Measurements from ENCODE around the gene ATF4.
"Not testable (repeated sequence)": the region's sequence is repeated elsewhere in the genome, so short reads cannot be mapped to it uniquely, and the experiment has no call there.

The ATF4 gene

DNA sequence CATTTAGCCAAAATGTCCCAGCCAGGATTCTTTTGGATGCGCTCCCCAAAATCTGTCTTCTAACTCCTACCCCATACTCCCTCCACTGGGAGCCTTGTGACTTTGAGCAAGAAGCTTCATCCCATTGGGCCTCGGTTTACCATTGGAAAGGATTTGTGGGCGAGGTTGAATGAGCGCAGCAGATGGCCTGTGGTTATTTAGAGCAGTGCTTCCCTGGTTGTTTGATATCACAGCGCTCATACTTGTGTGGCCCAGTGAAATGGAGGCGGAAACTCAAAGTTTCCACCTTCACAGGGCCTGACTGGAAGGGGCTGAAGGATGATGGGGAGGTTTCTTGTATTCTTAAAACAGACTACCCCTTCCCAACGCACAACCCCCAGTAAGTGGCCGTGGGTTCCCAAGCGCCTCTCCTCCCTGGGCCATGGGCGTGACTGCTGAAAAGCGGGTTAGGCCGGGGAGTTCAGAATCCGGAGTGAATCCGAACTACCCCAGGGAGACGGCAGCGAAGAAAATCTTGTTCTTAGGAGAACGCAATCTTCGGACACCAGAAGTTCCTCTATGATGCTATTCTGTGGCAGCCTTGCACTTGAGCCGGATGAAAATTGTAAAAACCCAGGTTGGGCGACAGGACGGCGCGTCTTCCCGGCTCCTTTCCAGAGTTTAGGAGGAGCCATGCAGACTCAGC lies 1.2 kb upstream of the ATF4 start:
- H3K36me3 ChIP-seq (ENCODE audit: control insufficient read depth in 5 of 5, insufficient read depth in 5 of 5, low read length in 5 of 5) = peaks cover 7 to 55% (median 46%) of the 10 kb centered on the region in 5 donors

DNA sequence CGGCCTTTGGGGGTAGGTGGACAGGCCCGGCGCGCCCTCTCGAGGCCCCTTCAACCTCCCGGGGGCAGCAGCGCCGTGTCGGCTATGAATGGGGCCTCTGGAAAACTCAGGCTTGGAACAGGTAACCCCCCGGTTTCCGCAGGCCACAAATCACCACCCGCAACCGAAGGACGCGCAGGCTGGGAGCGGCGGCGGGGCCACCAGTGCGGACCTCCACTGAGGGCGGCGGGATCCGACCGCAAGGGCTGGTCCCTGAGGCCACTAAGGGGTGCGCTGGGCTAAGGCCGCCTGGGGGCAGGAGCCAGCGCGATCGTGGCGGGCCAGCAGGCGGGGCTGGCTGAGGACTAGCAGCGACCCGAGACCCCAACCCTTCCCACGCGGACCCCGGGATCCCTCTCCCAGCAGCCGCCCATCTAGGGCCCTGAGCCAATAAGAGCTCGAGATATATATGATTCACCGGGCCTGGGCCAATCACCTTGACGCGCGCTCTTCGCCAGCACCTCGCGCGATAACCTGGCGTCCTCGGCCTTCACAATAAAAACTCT lies 609 bp upstream of the ATF4 start:
- H3K9me3 ChIP-seq (ENCODE audit: control insufficient read depth in 5 of 5, low read length in 5 of 5) = no peaks in the 10 kb centered on the region
- no peaks in the 10 kb centered on the region for H3K27me3 ChIP-seq (ENCODE audit: control insufficient read depth in 5 of 5, insufficient read depth in 4 of 5, low read length in 5 of 5)
- H3K4me1 ChIP-seq (ENCODE audit: control insufficient read depth in 5 of 5, insufficient read depth in 5 of 5, low read length in 5 of 5) = peaks cover 22 to 62% (median 53%) of the 10 kb centered on the region in 5 donors
- H3K4me3 ChIP-seq (ENCODE audit: low read depth in 1 of 5, low read length in 5 of 5) = peak overlapping the region; percentile 82 to 99 (median 95)
- peak overlapping the region; percentile 97 for H3K27ac ChIP-seq (ENCODE audit: low read depth, low read length)
- H3K9ac ChIP-seq (ENCODE audit: low read length in 5 of 5) = peak overlapping the region; percentile 87 to 99 (median 96)
- peaks cover 7 to 55% (median 46%) of the 10 kb centered on the region in 5 donors for H3K36me3 ChIP-seq (ENCODE audit: control insufficient read depth in 5 of 5, insufficient read depth in 5 of 5, low read length in 5 of 5)

More for the DNA sequence above, 1.2 kb upstream of the ATF4 start:
- peaks cover 18 to 62% (median 50%) of the 10 kb centered on the region in 5 donors for H3K4me1 ChIP-seq (ENCODE audit: control insufficient read depth in 5 of 5, insufficient read depth in 5 of 5, low read length in 5 of 5)
- peak overlapping the region; percentile 87 to 99 (median 96) for H3K9ac ChIP-seq (ENCODE audit: low read length in 5 of 5)
- H3K9me3 ChIP-seq (ENCODE audit: control insufficient read depth in 5 of 5, low read length in 5 of 5) = no peaks in the 10 kb centered on the region
- peak overlapping the region; percentile 82 to 99 (median 95) for H3K4me3 ChIP-seq (ENCODE audit: low read depth in 1 of 5, low read length in 5 of 5)
- peak overlapping the region; percentile 97 for H3K27ac ChIP-seq (ENCODE audit: low read depth, low read length)
- H3K27me3 ChIP-seq (ENCODE audit: control insufficient read depth in 5 of 5, insufficient read depth in 4 of 5, low read length in 5 of 5) = no peaks in the 10 kb centered on the region

DNA sequence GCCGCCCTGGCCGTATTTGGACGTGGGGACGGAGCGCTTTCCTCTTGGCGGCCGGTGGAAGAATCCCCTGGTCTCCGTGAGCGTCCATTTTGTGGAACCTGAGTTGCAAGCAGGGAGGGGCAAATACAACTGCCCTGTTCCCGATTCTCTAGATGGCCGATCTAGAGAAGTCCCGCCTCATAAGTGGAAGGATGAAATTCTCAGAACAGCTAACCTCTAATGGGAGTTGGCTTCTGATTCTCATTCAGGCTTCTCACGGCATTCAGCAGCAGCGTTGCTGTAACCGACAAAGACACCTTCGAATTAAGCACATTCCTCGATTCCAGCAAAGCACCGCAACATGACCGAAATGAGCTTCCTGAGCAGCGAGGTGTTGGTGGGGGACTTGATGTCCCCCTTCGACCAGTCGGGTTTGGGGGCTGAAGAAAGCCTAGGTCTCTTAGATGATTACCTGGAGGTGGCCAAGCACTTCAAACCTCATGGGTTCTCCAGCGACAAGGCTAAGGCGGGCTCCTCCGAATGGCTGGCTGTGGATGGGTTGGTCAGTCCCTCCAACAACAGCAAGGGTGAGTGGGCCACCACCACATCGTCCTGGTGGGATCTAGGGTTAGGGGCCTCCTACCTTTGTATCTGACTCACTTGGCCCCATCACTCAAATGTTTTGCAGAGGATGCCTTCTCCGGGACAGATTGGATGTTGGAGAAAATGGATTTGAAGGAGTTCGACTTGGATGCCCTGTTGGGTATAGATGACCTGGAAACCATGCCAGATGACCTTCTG lies 934 bp downstream of the ATF4 start:
- Histone ChIP-seq H3K27ac (ENCODE audit: low read depth, low read length) (peak overlapping the region; percentile 97), H3K4me3 (ENCODE audit: low read depth in 1 of 5, low read length in 5 of 5) (peak overlapping the region; percentile 85 to 99 (median 95)), H3K9ac (ENCODE audit: low read length in 5 of 5) (peak overlapping the region; percentile 92 to 99 (median 96)), H3K36me3 (ENCODE audit: control insufficient read depth in 5 of 5, insufficient read depth in 5 of 5, low read length in 5 of 5) (peaks cover 0 to 47% (median 36%) of the 10 kb centered on the region in 5 donors), H3K4me1 (ENCODE audit: control insufficient read depth in 5 of 5, insufficient read depth in 5 of 5, low read length in 5 of 5) (peaks cover 24 to 75% (median 60%) of the 10 kb centered on the region in 5 donors)
- not testable (repeated sequence) for H3K27me3 ChIP-seq (ENCODE audit: control insufficient read depth in 5 of 5, insufficient read depth in 4 of 5, low read length in 5 of 5); H3K9me3 ChIP-seq (ENCODE audit: control insufficient read depth in 5 of 5, low read length in 5 of 5)

DNA sequence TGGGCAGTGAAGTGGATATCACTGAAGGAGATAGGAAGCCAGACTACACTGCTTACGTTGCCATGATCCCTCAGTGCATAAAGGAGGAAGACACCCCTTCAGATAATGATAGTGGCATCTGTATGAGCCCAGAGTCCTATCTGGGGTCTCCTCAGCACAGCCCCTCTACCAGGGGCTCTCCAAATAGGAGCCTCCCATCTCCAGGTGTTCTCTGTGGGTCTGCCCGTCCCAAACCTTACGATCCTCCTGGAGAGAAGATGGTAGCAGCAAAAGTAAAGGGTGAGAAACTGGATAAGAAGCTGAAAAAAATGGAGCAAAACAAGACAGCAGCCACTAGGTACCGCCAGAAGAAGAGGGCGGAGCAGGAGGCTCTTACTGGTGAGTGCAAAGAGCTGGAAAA lies 1.7 kb downstream of the ATF4 start:
- Histone ChIP-seq H3K36me3 (ENCODE audit: control insufficient read depth in 5 of 5, insufficient read depth in 5 of 5, low read length in 5 of 5) (peaks cover 0 to 42% (median 33%) of the 10 kb centered on the region in 5 donors), H3K27ac (ENCODE audit: low read depth, low read length) (peak overlapping the region; percentile 97), H3K4me3 (ENCODE audit: low read depth in 1 of 5, low read length in 5 of 5) (peak overlapping the region; percentile 85 to 99 (median 95)), H3K9ac (ENCODE audit: low read length in 5 of 5) (peak overlapping the region; percentile 26 to 99 (median 96)), H3K4me1 (ENCODE audit: control insufficient read depth in 5 of 5, insufficient read depth in 5 of 5, low read length in 5 of 5) (peaks cover 24 to 80% (median 64%) of the 10 kb centered on the region in 5 donors)
- not testable (repeated sequence) for H3K27me3 ChIP-seq (ENCODE audit: control insufficient read depth in 5 of 5, insufficient read depth in 4 of 5, low read length in 5 of 5); H3K9me3 ChIP-seq (ENCODE audit: control insufficient read depth in 5 of 5, low read length in 5 of 5)

DNA sequence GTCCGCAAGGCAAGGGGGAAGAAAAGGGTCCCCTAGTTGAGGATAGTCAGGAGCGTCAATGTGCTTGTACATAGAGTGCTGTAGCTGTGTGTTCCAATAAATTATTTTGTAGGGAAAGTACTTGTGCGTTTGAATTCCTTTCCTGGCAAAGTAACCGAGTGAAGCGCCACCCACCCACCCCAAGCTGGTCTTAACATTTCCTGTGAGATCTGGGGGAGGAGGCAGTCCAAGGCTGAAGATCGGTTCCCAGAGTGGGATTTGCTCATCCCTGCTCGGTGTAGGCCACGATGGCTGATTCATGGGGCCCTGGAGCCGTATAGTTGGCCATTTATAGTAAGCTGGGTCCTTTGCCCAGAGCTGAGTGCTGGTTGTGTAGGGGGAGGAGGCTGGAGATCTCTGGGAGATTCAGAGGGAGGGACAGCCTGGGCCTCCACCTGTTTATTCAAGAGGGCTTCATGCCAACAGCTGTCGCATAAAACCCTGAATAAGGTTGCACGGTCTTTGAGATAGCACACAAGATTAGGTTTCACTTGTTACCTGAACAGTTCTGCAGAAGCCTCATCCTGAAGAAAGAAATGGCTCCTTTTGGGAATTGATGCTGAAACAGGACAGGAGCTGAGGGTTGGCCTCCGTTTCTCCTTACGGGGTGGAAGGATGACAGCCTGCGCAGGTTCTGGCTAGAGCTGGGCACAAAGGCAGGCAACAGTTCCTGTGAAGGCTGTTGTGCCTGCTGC lies 2.4 kb downstream of the ATF4 start:
- Histone ChIP-seq H3K27me3 (ENCODE audit: control insufficient read depth in 5 of 5, insufficient read depth in 4 of 5, low read length in 5 of 5) (no peaks in the 10 kb centered on the region), H3K4me1 (ENCODE audit: control insufficient read depth in 5 of 5, insufficient read depth in 5 of 5, low read length in 5 of 5) (peaks cover 24 to 87% (median 68%) of the 10 kb centered on the region in 5 donors), H3K9ac (ENCODE audit: low read length in 5 of 5) (peak overlapping the region; percentile 60 to 99 (median 96)), H3K36me3 (ENCODE audit: control insufficient read depth in 5 of 5, insufficient read depth in 5 of 5, low read length in 5 of 5) (peaks cover 0 to 48% (median 33%) of the 10 kb centered on the region in 5 donors), H3K4me3 (ENCODE audit: low read depth in 1 of 5, low read length in 5 of 5) (peak overlapping the region; percentile 85 to 99 (median 95)), H3K9me3 (ENCODE audit: control insufficient read depth in 5 of 5, low read length in 5 of 5) (no peaks in the 10 kb centered on the region), H3K27ac (ENCODE audit: low read depth, low read length) (peak overlapping the region; percentile 97)

DNA sequence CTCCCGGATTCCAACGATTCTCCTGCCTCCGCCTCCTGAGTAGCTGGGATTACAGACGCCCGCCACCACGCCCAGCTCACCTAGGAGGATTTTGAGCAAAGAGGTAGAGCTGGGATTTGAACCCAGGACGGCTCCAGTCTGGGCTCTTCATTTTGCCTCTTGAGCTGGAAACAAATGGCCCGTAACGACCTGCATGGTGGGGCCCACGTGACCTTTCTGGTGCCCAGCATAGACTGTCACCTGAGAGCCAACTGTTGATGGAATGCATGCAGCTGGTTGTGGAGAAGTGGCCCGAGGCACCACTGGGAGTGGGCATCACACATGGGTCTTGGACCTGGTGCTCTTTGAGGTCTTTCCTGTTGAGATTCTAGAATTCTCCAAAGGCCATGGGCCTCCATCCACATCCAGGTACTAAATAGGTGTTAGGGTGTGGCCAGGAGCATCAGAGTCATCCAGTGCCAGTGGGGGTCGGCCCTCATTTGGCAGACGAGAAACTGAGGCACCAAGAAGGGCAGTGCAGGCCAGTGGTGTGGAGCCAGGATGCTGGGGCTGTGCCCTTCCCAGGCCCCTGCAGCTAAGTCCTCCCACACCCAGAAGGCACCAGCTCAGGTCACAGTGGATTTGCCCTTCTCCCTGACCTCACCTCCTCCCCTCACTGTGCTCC lies 3.9 kb downstream of the ATF4 start:
- peaks cover 0 to 60% (median 41%) of the 10 kb centered on the region in 5 donors for H3K36me3 ChIP-seq (ENCODE audit: control insufficient read depth in 5 of 5, insufficient read depth in 5 of 5, low read length in 5 of 5)
- peak overlapping the region in 4 of 5 donors; percentile 22 to 32 (median 26) for H3K4me3 ChIP-seq (ENCODE audit: low read depth in 1 of 5, low read length in 5 of 5)
- peaks cover 26 to 87% (median 67%) of the 10 kb centered on the region in 5 donors for H3K4me1 ChIP-seq (ENCODE audit: control insufficient read depth in 5 of 5, insufficient read depth in 5 of 5, low read length in 5 of 5)
- H3K9ac ChIP-seq (ENCODE audit: low read length in 5 of 5) = peak overlapping the region in 1 of 5 donors; percentile 17
- no peaks in the 10 kb centered on the region for H3K9me3 ChIP-seq (ENCODE audit: control insufficient read depth in 5 of 5, low read length in 5 of 5)
- peak overlapping the region; percentile 66 for H3K27ac ChIP-seq (ENCODE audit: low read depth, low read length)
- no peaks in the 10 kb centered on the region for H3K27me3 ChIP-seq (ENCODE audit: control insufficient read depth in 5 of 5, insufficient read depth in 4 of 5, low read length in 5 of 5)

DNA sequence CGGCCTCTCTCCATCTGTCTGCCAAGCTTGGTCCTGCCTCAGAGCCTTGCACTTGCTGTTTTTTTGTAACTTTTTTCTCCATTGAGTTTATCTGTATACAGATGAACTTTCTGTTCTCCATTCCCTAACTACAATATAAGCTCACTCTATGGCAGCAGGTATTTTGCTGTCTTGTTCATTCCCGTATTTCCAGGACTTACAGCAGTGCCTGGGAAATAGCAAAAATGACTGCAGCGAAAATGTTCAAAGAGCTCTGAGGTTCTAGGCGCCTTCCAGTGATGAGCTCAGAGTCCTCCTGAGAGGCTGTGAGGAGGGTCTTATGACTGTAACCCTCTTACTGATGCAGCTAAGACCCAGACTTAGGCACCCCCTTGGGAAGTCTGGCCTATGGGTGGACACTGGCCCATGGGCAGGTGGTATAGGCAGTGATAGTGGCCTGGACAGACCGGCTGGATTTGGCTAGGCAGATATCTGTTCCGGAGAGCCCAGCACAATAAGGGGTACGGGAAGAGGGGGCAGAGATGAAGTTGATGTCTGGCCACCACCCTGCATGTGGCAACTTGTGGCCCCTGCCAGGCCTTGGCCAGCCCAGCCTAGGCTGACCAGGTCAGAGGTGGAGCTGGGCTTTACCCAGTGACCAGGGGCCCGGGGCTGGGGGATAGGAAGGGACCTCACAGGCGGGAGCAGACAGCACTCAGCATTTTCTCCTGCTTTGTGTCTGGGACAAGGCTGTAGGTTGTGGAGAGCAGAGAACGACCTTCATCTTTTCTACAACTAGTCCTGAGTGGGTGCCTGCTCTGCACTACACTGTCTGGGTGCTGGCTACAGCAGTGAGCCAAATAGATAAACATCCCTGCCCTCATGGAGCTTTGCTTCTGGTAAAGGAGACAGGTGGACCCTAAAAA lies 4.6 kb downstream of the ATF4 start:
- Histone ChIP-seq H3K27ac (ENCODE audit: low read depth, low read length) (peak overlapping the region; percentile 66), H3K9ac (ENCODE audit: low read length in 5 of 5) (peak overlapping the region in 1 of 5 donors; percentile 17), H3K27me3 (ENCODE audit: control insufficient read depth in 5 of 5, insufficient read depth in 4 of 5, low read length in 5 of 5) (no peaks in the 10 kb centered on the region), H3K36me3 (ENCODE audit: control insufficient read depth in 5 of 5, insufficient read depth in 5 of 5, low read length in 5 of 5) (peaks cover 0 to 67% (median 47%) of the 10 kb centered on the region in 5 donors), H3K4me1 (ENCODE audit: control insufficient read depth in 5 of 5, insufficient read depth in 5 of 5, low read length in 5 of 5) (peaks cover 30 to 87% (median 71%) of the 10 kb centered on the region in 5 donors), H3K4me3 (ENCODE audit: low read depth in 1 of 5, low read length in 5 of 5) (peak overlapping the region in 1 of 5 donors; percentile 23), H3K9me3 (ENCODE audit: control insufficient read depth in 5 of 5, low read length in 5 of 5) (no peaks in the 10 kb centered on the region)

DNA sequence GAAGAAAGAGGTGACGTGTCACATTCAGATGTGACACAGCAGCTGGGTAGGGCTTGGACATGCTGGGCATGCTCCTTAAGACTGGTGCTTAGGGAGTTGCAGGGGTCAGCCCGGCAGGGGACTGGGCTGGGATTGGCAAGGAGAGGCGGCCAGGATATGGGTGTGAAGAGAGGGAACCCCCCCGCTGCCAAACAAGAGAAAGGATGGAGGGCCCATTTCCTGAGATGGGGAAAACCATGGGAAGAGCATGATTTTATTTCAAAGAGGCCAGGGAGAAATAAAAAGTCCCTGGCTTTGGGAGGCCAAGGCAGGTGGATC lies 5.3 kb downstream of the ATF4 start:
- H3K27ac ChIP-seq (ENCODE audit: low read depth, low read length) = peak overlapping the region; percentile 66

More for the DNA sequence above, 5.3 kb downstream of the ATF4 start:
- Histone ChIP-seq H3K36me3 (ENCODE audit: control insufficient read depth in 5 of 5, insufficient read depth in 5 of 5, low read length in 5 of 5) (peaks cover 0 to 71% (median 48%) of the 10 kb centered on the region in 5 donors), H3K9me3 (ENCODE audit: control insufficient read depth in 5 of 5, low read length in 5 of 5) (no peaks in the 10 kb centered on the region), H3K4me3 (ENCODE audit: low read depth in 1 of 5, low read length in 5 of 5) (no peak overlapping the region), H3K27me3 (ENCODE audit: control insufficient read depth in 5 of 5, insufficient read depth in 4 of 5, low read length in 5 of 5) (no peaks in the 10 kb centered on the region), H3K9ac (ENCODE audit: low read length in 5 of 5) (no peak overlapping the region), H3K4me1 (ENCODE audit: control insufficient read depth in 5 of 5, insufficient read depth in 5 of 5, low read length in 5 of 5) (peaks cover 30 to 93% (median 77%) of the 10 kb centered on the region in 5 donors)
